Small intestine (tissue), 7 donors: ENCODE data around the gene BRI3. TPM values are rescaled to one million over a fixed set of nuclear protein-coding genes. Genes with fewer than 3 reads are reported as not detected.
A peak's percentile ranks its signal among the peaks of the same experiment; 100 is the strongest.

ENCODE experiments used
- DNase-seq, 2 donors: peaks; one replicate each; pipeline versions ENCODE4 v3.0.0 to v3.0.0-alpha.2; 2013
- FAIRE-seq: peaks from 2 replicates; lab custom pipeline; 2012; peaks lifted over from hg19 to GRCh38; lab: Jason Lieb, UNC
- H3K27ac ChIP-seq, 3 donors: one replicate each; pipeline ENCODE4 v1.5.1; 2013; ENCODE audit warnings: low read length in 2 of 3, mild to moderate bottlenecking in 2 of 3, control low read depth in 1 of 3, inconsistent platforms in 1 of 3, low read depth in 1 of 3, moderate library complexity in 1 of 3
- H3K27me3 ChIP-seq, 3 donors: one replicate each; pipeline ENCODE4 v1.6.1; 2013; ENCODE audit warnings: low read length in 3 of 3, inconsistent platforms in 1 of 3; ENCODE audit not compliant: control insufficient read depth in 3 of 3, insufficient read depth in 3 of 3
- H3K36me3 ChIP-seq, 3 donors: one replicate each; pipeline ENCODE4 v1.6.1; 2013; ENCODE audit warnings: low read length in 3 of 3, inconsistent platforms in 1 of 3, low read depth in 1 of 3, mild to moderate bottlenecking in 1 of 3, moderate library complexity in 1 of 3; ENCODE audit not compliant: control insufficient read depth in 3 of 3, insufficient read depth in 2 of 3
- H3K4me1 ChIP-seq, 3 donors: one replicate each; pipeline ENCODE4 v1.6.1; 2013; ENCODE audit warnings: low read length in 2 of 3, inconsistent platforms in 1 of 3, low read depth in 1 of 3, mild to moderate bottlenecking in 1 of 3, moderate library complexity in 1 of 3; ENCODE audit not compliant: control insufficient read depth in 3 of 3, insufficient read depth in 2 of 3
- H3K4me3 ChIP-seq, 3 donors: one replicate each; pipeline ENCODE4 v1.5.1; 2013; ENCODE audit warnings: low read length in 3 of 3, control low read depth in 1 of 3, inconsistent platforms in 1 of 3, low read depth in 1 of 3, mild to moderate bottlenecking in 1 of 3, moderate library complexity in 1 of 3
- H3K9me3 ChIP-seq, 2 donors: one replicate each; pipeline ENCODE4 v1.6.1; 2013; ENCODE audit warnings: low read depth in 1 of 2, low read length in 1 of 2; ENCODE audit not compliant: control insufficient read depth in 2 of 2, insufficient read depth in 1 of 2
- WGBS, 3 donors: extraction: QIAGEN DNeasy Blood & Tissue Kit; methylation state at CpG; one replicate each; pipeline ENCODE4 v1.1.7; 2013; 5-methylcytosine and 5-hydroxymethylcytosine counted together
- polyA plus RNA-seq, 4 donors: library from polyadenylated mRNA; stranded (reverse) in 3 of 4; unstranded in 1 of 4; fragments of 200-250 nt in 3 of 4; fragments of 120-200 nt in 1 of 4; gene quantifications; one replicate each; pipeline versions ENCODE4 v1.2.1 to v1.2.3, GENCODE V29; 2013
- donor health status: healthy with polysubstance abuse.
- donor health status: control.
- donor health status: control.
- donor health status: Bipolar disorder and iron deficiency.
- donor health status: healthy.

BRI3 gene
- polyA plus RNA-seq, 4 donors, result 186 to 384 (median 274) TPM

GRCh38 chr7:98256431-98256830, 25.1 kb upstream of the BRI3 start:
- H3K36me3 ChIP-seq, result peaks cover 4 to 17% (median 7%) of the 10 kb centered on the region in 3 donors
- peaks cover 0 to 9% (median 0%) of the 10 kb centered on the region in 3 donors for H3K4me1 ChIP-seq
- WGBS, 3 donors, result 92 to 96% (median 93%) methylated on average over 7 of the region's 7 CpGs
- no peak overlapping the region for H3K4me3 ChIP-seq
- no peaks in the 10 kb centered on the region for H3K27me3 ChIP-seq
- H3K9me3 ChIP-seq, result no peaks in the 10 kb centered on the region
- FAIRE-seq (no peak), DNase-seq (no peak)
- no peak overlapping the region for H3K27ac ChIP-seq

- Histone ChIP-seq H3K4me1 (peaks cover 0 to 8% (median 0%) of the 10 kb centered on the region in 3 donors), H3K27ac (no peak overlapping the region), H3K36me3 (peaks cover 4 to 21% (median 7%) of the 10 kb centered on the region in 3 donors), H3K27me3 (no peaks in the 10 kb centered on the region), H3K4me3 (no peak overlapping the region), H3K9me3 (no peaks in the 10 kb centered on the region)
- 92 to 95% (median 94%) methylated on average over 6 of the region's 6 CpGs for WGBS, 3 donors
- FAIRE-seq, result no peak
- no peak for DNase-seq
These were observed 23.8 kb upstream of the BRI3 start for GRCh38 chr7:98257701-98258100.

- no peak overlapping the region for H3K4me3 ChIP-seq
- H3K36me3 ChIP-seq, result peaks cover 0 to 12% (median 1%) of the 10 kb centered on the region in 3 donors
- H3K9me3 ChIP-seq, result no peaks in the 10 kb centered on the region
- DNase-seq (no peak), FAIRE-seq (no peak)
- H3K27ac ChIP-seq, result no peak overlapping the region
- 91 to 95% (median 92%) methylated on average over 5 of the region's 5 CpGs for WGBS, 3 donors
- no peaks in the 10 kb centered on the region for H3K27me3 ChIP-seq
- H3K4me1 ChIP-seq, result no peaks in the 10 kb centered on the region
These were observed 15.6 kb upstream of the BRI3 start for GRCh38 chr7:98265841-98266271.

- no peaks in the 10 kb centered on the region for H3K4me1 ChIP-seq
- DNase-seq (peak in 1 of 2 donors; percentile 31), FAIRE-seq (no peak)
- H3K27me3 ChIP-seq, result no peaks in the 10 kb centered on the region
- 68 to 95% (median 94%) methylated on average over 2 of the region's 2 CpGs for WGBS, 3 donors
- H3K9me3 ChIP-seq, result no peaks in the 10 kb centered on the region
- no peak overlapping the region for H3K4me3 ChIP-seq
- no peak overlapping the region for H3K27ac ChIP-seq
- peaks cover 0 to 7% (median 0%) of the 10 kb centered on the region in 3 donors for H3K36me3 ChIP-seq
These were observed 14.6 kb upstream of the BRI3 start for GRCh38 chr7:98266840-98267239.

- FAIRE-seq, result no peak
- no peak overlapping the region for H3K27ac ChIP-seq
- WGBS, 3 donors, result 84 to 86% (median 86%) methylated on average over 3 of the region's 3 CpGs
- H3K4me1 ChIP-seq, result no peaks in the 10 kb centered on the region
- no peaks in the 10 kb centered on the region for H3K27me3 ChIP-seq
- DNase-seq, result no peak
- no peak overlapping the region for H3K4me3 ChIP-seq
- H3K36me3 ChIP-seq, result peaks cover 0 to 7% (median 0%) of the 10 kb centered on the region in 3 donors
- H3K9me3 ChIP-seq, result no peaks in the 10 kb centered on the region
These were observed 14.2 kb upstream of the BRI3 start for GRCh38 chr7:98267303-98267702.

GRCh38 chr7:98276241-98276761, 5.2 kb upstream of the BRI3 start:
- Histone ChIP-seq H3K9me3 (no peaks in the 10 kb centered on the region), H3K36me3 (no peaks in the 10 kb centered on the region), H3K4me1 (peaks cover 0 to 13% (median 2%) of the 10 kb centered on the region in 3 donors), H3K27me3 (no peaks in the 10 kb centered on the region), H3K27ac (peak overlapping the region in 2 of 3 donors; percentile 3 to 29), H3K4me3 (no peak overlapping the region)
- FAIRE-seq (no peak), DNase-seq (peak; percentile 32 to 64)
- 28 to 49% (median 45%) methylated on average over 5 of the region's 5 CpGs for WGBS, 3 donors

- Histone ChIP-seq H3K27me3 (no peaks in the 10 kb centered on the region), H3K27ac (no peak overlapping the region), H3K4me1 (peaks cover 0 to 18% (median 2%) of the 10 kb centered on the region in 3 donors), H3K9me3 (no peaks in the 10 kb centered on the region), H3K4me3 (no peak overlapping the region), H3K36me3 (peaks cover 0 to 7% (median 0%) of the 10 kb centered on the region in 3 donors)
- no peak for FAIRE-seq
- 93 to 98% (median 94%) methylated on average over 5 of the region's 5 CpGs for WGBS, 3 donors
- no peak for DNase-seq
These were observed 3.1 kb upstream of the BRI3 start for GRCh38 chr7:98278408-98278807.

- WGBS, 3 donors, result 27 to 56% (median 47%) methylated on average over 4 of the region's 4 CpGs
- H3K9me3 ChIP-seq, result no peaks in the 10 kb centered on the region
- no peaks in the 10 kb centered on the region for H3K27me3 ChIP-seq
- DNase-seq, result peak in 1 of 2 donors; percentile 22
- no peak overlapping the region for H3K27ac ChIP-seq
- H3K36me3 ChIP-seq, result peaks cover 0 to 13% (median 0%) of the 10 kb centered on the region in 3 donors
- FAIRE-seq, result no peak
- H3K4me3 ChIP-seq, result no peak overlapping the region
- peaks cover 0 to 23% (median 2%) of the 10 kb centered on the region in 3 donors for H3K4me1 ChIP-seq
These were observed 2.5 kb upstream of the BRI3 start for GRCh38 chr7:98278936-98279335.
